ENCODE measurements around the gene OR4D10. TPM values are rescaled to one million over a fixed set of nuclear protein-coding genes. Genes with fewer than 3 reads are reported as not detected.

Gene OR4D10
- total RNA-seq, 1 donor from 2014 or later, result not detected

DNA sequence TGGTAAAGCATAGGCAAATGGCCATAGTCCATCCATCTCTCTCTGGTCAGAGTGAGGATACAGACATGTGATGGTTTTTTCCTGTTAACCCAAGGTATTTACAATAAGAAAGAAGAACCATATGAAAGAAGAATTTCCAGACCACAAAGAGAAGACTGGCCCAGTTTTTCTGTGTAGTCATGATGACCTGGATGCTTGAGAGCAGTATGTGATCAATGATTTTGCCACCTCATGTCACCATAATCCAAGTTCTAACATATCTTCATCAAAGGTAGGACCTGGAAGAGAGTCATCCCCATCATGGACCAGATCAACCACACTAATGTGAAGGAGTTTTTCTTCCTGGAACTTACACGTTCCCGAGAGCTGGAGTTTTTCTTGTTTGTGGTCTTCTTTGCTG, 16.5 kb upstream of the OR4D10 start, which contains the start of gene OR4D6:
OR4D6 (plus strand) TSS at position 301 of the 400 bp plus-strand sequence; CDS start at position 301, 0 bp downstream.
- no peaks in the 10 kb centered on the region for H3K9me3 ChIP-seq (ENCODE audit: control insufficient read depth in 3 of 3, low read length in 3 of 3)
- no peaks in the 10 kb centered on the region for H3K4me1 ChIP-seq (ENCODE audit: control insufficient read depth in 3 of 3, insufficient read depth in 3 of 3, low read length in 3 of 3)
- H3K36me3 ChIP-seq (ENCODE audit: control insufficient read depth in 3 of 3, insufficient read depth in 3 of 3, low read length in 3 of 3), result no peaks in the 10 kb centered on the region
- H3K4me3 ChIP-seq (ENCODE audit: low read length in 3 of 3), result no peak within 1 kb of the TSS
- no peak within 1 kb of the TSS for H3K9ac ChIP-seq (ENCODE audit: low read depth in 1 of 3, low read length in 3 of 3)
- H3K27ac ChIP-seq (ENCODE audit: low read depth, low read length), result no peak within 1 kb of the TSS
- H3K27me3 ChIP-seq (ENCODE audit: control insufficient read depth in 3 of 3, insufficient read depth in 3 of 3, low read length in 3 of 3), result no peaks in the 10 kb centered on the region

GRCh38 chr11:59459916-59460315, 13.2 kb upstream of the OR4D10 start:
- Histone ChIP-seq H3K4me3 (ENCODE audit: low read length in 3 of 3) (no peak overlapping the region), H3K4me1 (ENCODE audit: control insufficient read depth in 3 of 3, insufficient read depth in 3 of 3, low read length in 3 of 3) (no peaks in the 10 kb centered on the region), H3K9ac (ENCODE audit: low read depth in 1 of 3, low read length in 3 of 3) (no peak overlapping the region), H3K27me3 (ENCODE audit: control insufficient read depth in 3 of 3, insufficient read depth in 3 of 3, low read length in 3 of 3) (no peaks in the 10 kb centered on the region), H3K27ac (ENCODE audit: low read depth, low read length) (no peak overlapping the region), H3K9me3 (ENCODE audit: control insufficient read depth in 3 of 3, low read length in 3 of 3) (no peaks in the 10 kb centered on the region), H3K36me3 (ENCODE audit: control insufficient read depth in 3 of 3, insufficient read depth in 3 of 3, low read length in 3 of 3) (no peaks in the 10 kb centered on the region)

DNA sequence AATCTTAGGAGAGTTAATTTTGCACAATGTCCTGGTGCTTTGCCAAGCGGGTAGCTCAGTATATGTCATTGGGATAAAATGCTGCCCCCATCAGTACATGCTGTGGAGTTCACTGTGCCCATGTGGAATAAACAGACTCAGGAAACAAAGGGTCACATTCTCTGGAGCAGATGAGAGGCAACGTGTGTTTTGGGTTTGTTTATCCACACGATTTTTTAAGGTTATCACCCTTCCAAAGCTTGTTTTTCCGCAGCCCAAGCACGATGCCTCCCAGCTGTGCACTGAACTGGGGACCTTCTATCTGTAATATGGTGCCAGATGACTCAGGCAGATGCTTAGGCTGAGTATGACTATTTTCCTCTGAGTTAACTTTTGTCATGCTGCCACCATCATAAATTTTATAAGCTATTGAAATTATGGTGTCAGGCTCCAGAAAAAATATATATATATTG, 9.9 kb upstream of the OR4D10 start:
- H3K27me3 ChIP-seq (ENCODE audit: control insufficient read depth in 3 of 3, insufficient read depth in 3 of 3, low read length in 3 of 3), result no peaks in the 10 kb centered on the region
- no peaks in the 10 kb centered on the region for H3K4me1 ChIP-seq (ENCODE audit: control insufficient read depth in 3 of 3, insufficient read depth in 3 of 3, low read length in 3 of 3)
- H3K9ac ChIP-seq (ENCODE audit: low read depth in 1 of 3, low read length in 3 of 3), result no peak overlapping the region
- no peaks in the 10 kb centered on the region for H3K9me3 ChIP-seq (ENCODE audit: control insufficient read depth in 3 of 3, low read length in 3 of 3)
- H3K27ac ChIP-seq (ENCODE audit: low read depth, low read length), result no peak overlapping the region
- no peaks in the 10 kb centered on the region for H3K36me3 ChIP-seq (ENCODE audit: control insufficient read depth in 3 of 3, insufficient read depth in 3 of 3, low read length in 3 of 3)
- no peak overlapping the region for H3K4me3 ChIP-seq (ENCODE audit: low read length in 3 of 3)

DNA sequence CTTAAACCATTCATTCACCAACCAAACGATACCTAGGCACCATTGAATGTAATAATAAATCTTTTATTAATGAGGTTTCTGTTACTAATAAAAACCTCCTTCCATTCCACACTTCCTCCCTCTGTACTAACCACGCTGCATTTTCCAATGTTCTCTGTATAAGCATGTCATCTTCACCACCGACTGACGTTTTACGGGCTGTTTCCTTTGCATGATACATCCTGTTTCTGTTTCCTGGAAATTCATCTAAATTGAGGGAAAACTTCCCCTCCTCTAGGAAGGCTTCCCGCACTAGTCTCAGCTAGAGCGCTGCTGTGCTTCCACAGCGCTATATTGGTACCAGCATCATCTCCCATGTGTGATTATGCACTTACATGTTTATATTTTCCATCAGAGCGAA, 2.1 kb downstream of the OR4D10 start:
- Histone ChIP-seq H3K4me3 (ENCODE audit: low read length in 3 of 3) (no peak overlapping the region), H3K4me1 (ENCODE audit: control insufficient read depth in 3 of 3, insufficient read depth in 3 of 3, low read length in 3 of 3) (no peaks in the 10 kb centered on the region), H3K9me3 (ENCODE audit: control insufficient read depth in 3 of 3, low read length in 3 of 3) (no peaks in the 10 kb centered on the region), H3K27me3 (ENCODE audit: control insufficient read depth in 3 of 3, insufficient read depth in 3 of 3, low read length in 3 of 3) (peaks cover 0 to 2% (median 0%) of the 10 kb centered on the region in 3 donors), H3K9ac (ENCODE audit: low read depth in 1 of 3, low read length in 3 of 3) (no peak overlapping the region), H3K27ac (ENCODE audit: low read depth, low read length) (no peak overlapping the region), H3K36me3 (ENCODE audit: control insufficient read depth in 3 of 3, insufficient read depth in 3 of 3, low read length in 3 of 3) (no peaks in the 10 kb centered on the region)

- Histone ChIP-seq H3K27me3 (ENCODE audit: control insufficient read depth in 3 of 3, insufficient read depth in 3 of 3, low read length in 3 of 3) (peaks cover 0 to 2% (median 0%) of the 10 kb centered on the region in 3 donors), H3K36me3 (ENCODE audit: control insufficient read depth in 3 of 3, insufficient read depth in 3 of 3, low read length in 3 of 3) (no peaks in the 10 kb centered on the region), H3K9me3 (ENCODE audit: control insufficient read depth in 3 of 3, low read length in 3 of 3) (no peaks in the 10 kb centered on the region), H3K4me3 (ENCODE audit: low read length in 3 of 3) (no peak overlapping the region), H3K4me1 (ENCODE audit: control insufficient read depth in 3 of 3, insufficient read depth in 3 of 3, low read length in 3 of 3) (no peaks in the 10 kb centered on the region), H3K9ac (ENCODE audit: low read depth in 1 of 3, low read length in 3 of 3) (no peak overlapping the region), H3K27ac (ENCODE audit: low read depth, low read length) (no peak overlapping the region)
Measured at GRCh38 chr11:59479906-59480305, 6.8 kb downstream of the OR4D10 start.

DNA sequence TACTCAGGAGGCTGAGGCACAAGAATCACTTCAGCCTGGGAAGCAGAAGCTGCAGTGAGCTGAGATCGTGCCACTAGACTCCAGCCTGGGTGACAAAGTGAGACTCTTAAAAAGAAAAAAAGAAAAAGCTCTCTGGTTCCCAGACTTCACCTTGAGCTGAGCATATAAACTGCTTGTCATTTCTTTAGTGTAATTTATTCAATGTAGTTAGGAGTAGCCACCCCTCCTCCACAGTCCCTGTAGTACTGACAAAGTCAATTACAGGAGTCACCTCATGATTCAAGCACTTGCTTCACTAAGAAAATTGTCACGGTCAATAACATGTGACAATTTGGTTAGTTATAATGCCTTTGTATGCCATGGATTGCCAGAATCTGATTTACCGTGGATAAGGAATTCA, 7.2 kb downstream of the OR4D10 start:
- H3K4me3 ChIP-seq (ENCODE audit: low read length in 3 of 3), result no peak overlapping the region
- no peak overlapping the region for H3K27ac ChIP-seq (ENCODE audit: low read depth, low read length)
- H3K27me3 ChIP-seq (ENCODE audit: control insufficient read depth in 3 of 3, insufficient read depth in 3 of 3, low read length in 3 of 3), result peaks cover 0 to 2% (median 0%) of the 10 kb centered on the region in 3 donors
- H3K9me3 ChIP-seq (ENCODE audit: control insufficient read depth in 3 of 3, low read length in 3 of 3), result no peaks in the 10 kb centered on the region
- no peak overlapping the region for H3K9ac ChIP-seq (ENCODE audit: low read depth in 1 of 3, low read length in 3 of 3)
- no peaks in the 10 kb centered on the region for H3K4me1 ChIP-seq (ENCODE audit: control insufficient read depth in 3 of 3, insufficient read depth in 3 of 3, low read length in 3 of 3)
- H3K36me3 ChIP-seq (ENCODE audit: control insufficient read depth in 3 of 3, insufficient read depth in 3 of 3, low read length in 3 of 3), result no peaks in the 10 kb centered on the region

- Histone ChIP-seq H3K9me3 (ENCODE audit: control insufficient read depth in 3 of 3, low read length in 3 of 3) (no peaks in the 10 kb centered on the region), H3K9ac (ENCODE audit: low read depth in 1 of 3, low read length in 3 of 3) (no peak overlapping the region), H3K27me3 (ENCODE audit: control insufficient read depth in 3 of 3, insufficient read depth in 3 of 3, low read length in 3 of 3) (no peaks in the 10 kb centered on the region), H3K4me3 (ENCODE audit: low read length in 3 of 3) (no peak overlapping the region), H3K4me1 (ENCODE audit: control insufficient read depth in 3 of 3, insufficient read depth in 3 of 3, low read length in 3 of 3) (no peaks in the 10 kb centered on the region), H3K36me3 (ENCODE audit: control insufficient read depth in 3 of 3, insufficient read depth in 3 of 3, low read length in 3 of 3) (no peaks in the 10 kb centered on the region), H3K27ac (ENCODE audit: low read depth, low read length) (no peak overlapping the region)
Measured at GRCh38 chr11:59501931-59502330, 28.8 kb downstream of the OR4D10 start.

DNA sequence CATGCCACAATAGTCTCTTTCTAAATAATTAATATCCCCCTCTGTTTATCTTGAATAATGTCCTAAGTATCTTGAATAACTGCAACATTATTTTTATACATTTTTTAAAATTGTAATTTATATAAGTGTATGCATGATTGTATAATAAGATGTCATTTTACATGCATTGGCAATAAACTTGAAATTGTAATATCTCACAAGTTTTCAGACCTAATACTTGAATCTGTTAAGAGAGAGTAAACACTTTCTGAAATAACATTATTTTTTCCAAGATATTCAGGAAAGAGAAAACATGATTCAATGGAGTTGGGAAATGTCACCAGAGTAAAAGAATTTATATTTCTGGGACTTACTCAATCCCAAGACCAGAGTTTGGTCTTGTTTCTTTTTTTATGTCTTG, 30.2 kb downstream of the OR4D10 start, which contains the start of gene OR4D11:
OR4D11 (plus strand) TSS at position 301 of the 400 bp plus-strand sequence; CDS start at position 301, 0 bp downstream.
- H3K4me3 ChIP-seq (ENCODE audit: low read length in 3 of 3), result no peak within 1 kb of the TSS
- no peaks in the 10 kb centered on the region for H3K36me3 ChIP-seq (ENCODE audit: control insufficient read depth in 3 of 3, insufficient read depth in 3 of 3, low read length in 3 of 3)
- no peaks in the 10 kb centered on the region for H3K4me1 ChIP-seq (ENCODE audit: control insufficient read depth in 3 of 3, insufficient read depth in 3 of 3, low read length in 3 of 3)
- no peaks in the 10 kb centered on the region for H3K27me3 ChIP-seq (ENCODE audit: control insufficient read depth in 3 of 3, insufficient read depth in 3 of 3, low read length in 3 of 3)
- no peaks in the 10 kb centered on the region for H3K9me3 ChIP-seq (ENCODE audit: control insufficient read depth in 3 of 3, low read length in 3 of 3)
- H3K27ac ChIP-seq (ENCODE audit: low read depth, low read length), result no peak within 1 kb of the TSS
- no peak within 1 kb of the TSS for H3K9ac ChIP-seq (ENCODE audit: low read depth in 1 of 3, low read length in 3 of 3)

GRCh38 chr11:59510941-59511589, 38.0 kb downstream of the OR4D10 start, which contains the start of gene OR4D9:
Gene OR4D9, plus strand, starts transcription at chr11:59511539. Its CDS starts 3,374 bp downstream, at chr11:59514913.
- Histone ChIP-seq H3K9me3 (ENCODE audit: control insufficient read depth in 3 of 3, low read length in 3 of 3) (no peaks in the 10 kb centered on the region), H3K9ac (ENCODE audit: low read depth in 1 of 3, low read length in 3 of 3) (no peak within 1 kb of the TSS), H3K36me3 (ENCODE audit: control insufficient read depth in 3 of 3, insufficient read depth in 3 of 3, low read length in 3 of 3) (no peaks in the 10 kb centered on the region), H3K27me3 (ENCODE audit: control insufficient read depth in 3 of 3, insufficient read depth in 3 of 3, low read length in 3 of 3) (no peaks in the 10 kb centered on the region), H3K4me1 (ENCODE audit: control insufficient read depth in 3 of 3, insufficient read depth in 3 of 3, low read length in 3 of 3) (no peaks in the 10 kb centered on the region), H3K27ac (ENCODE audit: low read depth, low read length) (no peak within 1 kb of the TSS), H3K4me3 (ENCODE audit: low read length in 3 of 3) (no peak within 1 kb of the TSS)

DNA sequence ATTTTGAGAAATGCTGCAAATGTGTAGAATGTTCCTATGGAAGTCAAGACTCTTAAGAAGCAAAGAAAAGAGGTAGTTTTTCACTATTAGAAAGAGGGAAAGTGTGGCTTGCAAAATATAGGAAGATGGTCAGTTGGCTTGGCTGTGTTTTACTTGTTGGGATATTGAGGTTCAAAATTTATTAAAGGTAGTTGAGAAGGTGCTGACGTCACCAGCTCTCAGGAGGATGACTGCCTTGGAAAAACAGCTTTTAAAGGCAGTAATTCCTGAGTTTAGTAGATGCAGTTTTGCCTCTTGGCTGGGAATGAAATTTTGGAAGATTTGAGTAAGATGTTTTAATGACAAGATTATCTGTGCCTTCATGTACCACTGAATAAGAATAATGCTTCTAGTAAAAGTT, 38.6 kb downstream of the OR4D10 start:
- H3K36me3 ChIP-seq (ENCODE audit: control insufficient read depth in 3 of 3, insufficient read depth in 3 of 3, low read length in 3 of 3), result no peaks in the 10 kb centered on the region
- H3K9ac ChIP-seq (ENCODE audit: low read depth in 1 of 3, low read length in 3 of 3), result no peak overlapping the region
- H3K9me3 ChIP-seq (ENCODE audit: control insufficient read depth in 3 of 3, low read length in 3 of 3), result no peaks in the 10 kb centered on the region
- H3K4me1 ChIP-seq (ENCODE audit: control insufficient read depth in 3 of 3, insufficient read depth in 3 of 3, low read length in 3 of 3), result no peaks in the 10 kb centered on the region
- no peak overlapping the region for H3K4me3 ChIP-seq (ENCODE audit: low read length in 3 of 3)
- no peaks in the 10 kb centered on the region for H3K27me3 ChIP-seq (ENCODE audit: control insufficient read depth in 3 of 3, insufficient read depth in 3 of 3, low read length in 3 of 3)
- H3K27ac ChIP-seq (ENCODE audit: low read depth, low read length), result no peak overlapping the region
